GM23248 (cell line): ENCODE measurements around the gene POLG. TPM values are rescaled to one million over a fixed set of nuclear protein-coding genes. Genes with fewer than 3 reads are reported as not detected.

Source experiments
- DNase-seq: peaks from one replicate; pipeline ENCODE4 v3.0.0-alpha.2; 2015
- H2AFZ ChIP-seq: fragments of 200-600 bp; sonication (generic); 2 replicates; pipeline ENCODE4 v1.6.1; 2016; ENCODE audit warnings: antibody characterized with exemption
- H3F3A ChIP-seq: fragments of 200-600 bp; sonication (generic); 2 replicates; pipeline ENCODE4 v1.6.1; 2016; ENCODE audit warnings: mild to moderate bottlenecking, antibody characterized with exemption, mixed run types; ENCODE audit not compliant: insufficient read depth
- H3K27ac ChIP-seq: fragments of 200-600 bp; sonication (generic); 2 replicates; pipeline ENCODE4 v1.5.1; 2016; ENCODE audit warnings: mild to moderate bottlenecking
- H3K27me3 ChIP-seq: fragments of 200-600 bp; sonication (generic); replicated peaks from 2 replicates; pipeline ENCODE4 v1.6.1; 2016; ENCODE audit warnings: mild to moderate bottlenecking; ENCODE audit not compliant: insufficient read depth
- H3K36me3 ChIP-seq: fragments of 200-600 bp; sonication (generic); 2 replicates; pipeline ENCODE4 v1.6.1; 2016; ENCODE audit warnings: low read depth, mild to moderate bottlenecking
- H3K4me1 ChIP-seq: fragments of 200-600 bp; sonication (generic); 2 replicates; pipeline ENCODE4 v1.6.1; 2016; ENCODE audit warnings: mild to moderate bottlenecking; ENCODE audit not compliant: insufficient read depth
- H3K4me2 ChIP-seq: fragments of 200-600 bp; sonication (generic); one replicate; pipeline ENCODE4 v1.6.1; 2016; ENCODE audit warnings: mild to moderate bottlenecking; ENCODE audit not compliant: unreplicated experiment
- H3K4me3 ChIP-seq: fragments of 200-600 bp; sonication (generic); 2 replicates; pipeline ENCODE4 v1.5.1; 2016; ENCODE audit warnings: mild to moderate bottlenecking
- H3K79me2 ChIP-seq: fragments of 200-600 bp; sonication (generic); 2 replicates; pipeline ENCODE4 v1.6.1; 2016; ENCODE audit warnings: mild to moderate bottlenecking; ENCODE audit not compliant: insufficient read depth
- H3K9ac ChIP-seq: fragments of 200-600 bp; sonication (generic); 2 replicates; pipeline ENCODE4 v1.6.1; 2016; ENCODE audit warnings: mild to moderate bottlenecking
- H3K9me2 ChIP-seq: fragments of 200-600 bp; sonication (generic); 2 replicates; pipeline ENCODE4 v1.6.1; 2016; ENCODE audit warnings: mixed run types, mild to moderate bottlenecking, moderate library complexity; ENCODE audit not compliant: insufficient read depth
- H3K9me3 ChIP-seq: fragments of 200-600 bp; sonication (generic); one replicate; pipeline ENCODE4 v1.6.1; 2017; ENCODE audit warnings: low read depth
- H4K20me1 ChIP-seq: fragments of 200-600 bp; sonication (generic); 2 replicates; pipeline ENCODE4 v1.6.0; 2016; ENCODE audit not compliant: insufficient read depth
- EZH2 ChIP-seq: fragments of 200-600 bp; sonication (generic); IDR thresholded peaks from 2 replicates; pipeline ENCODE4 v1.6.1; 2018; ENCODE audit warnings: antibody characterized with exemption, mild to moderate bottlenecking; ENCODE audit not compliant: insufficient read depth, poor library complexity, severe bottlenecking
- EZH2phosphoT487 ChIP-seq: fragments of 200-600 bp; sonication (generic); IDR thresholded peaks from 2 replicates; pipeline ENCODE4 v1.6.1; 2018; ENCODE audit warnings: antibody characterized with exemption, moderate library complexity, mild to moderate bottlenecking, low read depth; ENCODE audit not compliant: insufficient read depth
- WGBS, 2 experiments: methylation state at CpG; one replicate each; pipeline ENCODE4 v1.1.6; 2015 to 2017; ENCODE audit warnings: low lambda C conversion rate in 2 of 2, low coverage in 1 of 2; ENCODE audit errors: missing lambda C conversion rate in 2 of 2; 5-methylcytosine and 5-hydroxymethylcytosine counted together
- in situ Hi-C: fragments of 300-500 bp; cut with MboI; formaldehyde crosslinking; loops from 2 replicates; pipeline ENCODE4 v1.15.0; 2020
- polyA plus RNA-seq: library from polyadenylated mRNA; unstranded; fragments of >200 nt; fragmentation: Nextera tagmentation; extraction: Ambion mirVana; gene quantifications from 2 replicates; pipeline ENCODE4 v1.2.1, GENCODE V29; 2016
- total RNA-seq: library from RNA; depleted of rRNA; stranded (reverse); fragments of >200 nt; shearing (Covaris generic); gene quantifications from 2 replicates; pipeline ENCODE4 v1.2.3, GENCODE V29; 2014

The POLG gene
- total and polyA plus RNA-seq, 2 experiments from 2014 or later, result 18.7 to 66.7 TPM

GRCh38 chr15:89308236-89308635 lies 26.4 kb downstream of the POLG start:
- H3K4me2 ChIP-seq, result no peak overlapping the region

GRCh38 chr15:89307791-89308190 lies 26.8 kb downstream of the POLG start:
- H3K9me2 ChIP-seq, result no peaks in the 10 kb centered on the region
- WGBS, 2 experiments, result 40 to 43% methylated on average over 2 of the region's 2 CpGs
- peak; percentile 77 for DNase-seq

More at GRCh38 chr15:89308236-89308635, 26.4 kb downstream of the POLG start:
- Histone ChIP-seq H4K20me1 (no peaks in the 10 kb centered on the region), H3K79me2 (no peaks in the 10 kb centered on the region), H3K4me3 (no peak overlapping the region), H2AFZ (no peak overlapping the region), H3K4me1 (peaks cover 17% of the 10 kb centered on the region), H3K9ac (no peak overlapping the region), H3K36me3 (0 out of 2 replicates have a peak, but pooled peaks cover 4% of the 10 kb centered on the region), H3K9me2 (no peaks in the 10 kb centered on the region), H3K27me3 (no peaks in the 10 kb centered on the region), H3K27ac (peak overlapping the region; percentile 54), H3F3A (peaks cover 19% of the 10 kb centered on the region), H3K9me3 (no peaks in the 10 kb centered on the region)
- in situ Hi-C loops, result no loop called here
- TF ChIP-seq EZH2 (no peak), EZH2phosphoT487 (no peak)
- 64 to 66% methylated on average over 3 of the region's 3 CpGs for WGBS, 2 experiments
- peak; percentile 19 for DNase-seq

GRCh38 chr15:89307046-89307587 lies 27.5 kb downstream of the POLG start:
- no peaks in the 10 kb centered on the region for H4K20me1 ChIP-seq
- H3F3A ChIP-seq, result peaks cover 14% of the 10 kb centered on the region
- no peak overlapping the region for H3K4me2 ChIP-seq
- H3K27me3 ChIP-seq, result no peaks in the 10 kb centered on the region
- H3K9me3 ChIP-seq, result no peaks in the 10 kb centered on the region
- H2AFZ ChIP-seq, result peak overlapping the region; percentile 48; the same call in 1 of the 2 replicates
- no peak for TF ChIP-seq EZH2phosphoT487
- no peak for TF ChIP-seq EZH2
- H3K4me1 ChIP-seq, result peaks cover 17% of the 10 kb centered on the region
- in situ Hi-C loops, result no loop called here
- peak overlapping the region; percentile 54 for H3K27ac ChIP-seq
- peak; percentile 69 for DNase-seq
- no peaks in the 10 kb centered on the region for H3K79me2 ChIP-seq
- H3K36me3 ChIP-seq, result no peaks in the 10 kb centered on the region
- 82 to 91% methylated on average over 2 of the region's 2 CpGs for WGBS, 2 experiments
- no peak overlapping the region for H3K4me3 ChIP-seq
- H3K9ac ChIP-seq, result no peak overlapping the region
- H3K9me2 ChIP-seq, result no peaks in the 10 kb centered on the region

More at GRCh38 chr15:89307791-89308190, 26.8 kb downstream of the POLG start:
- Histone ChIP-seq H3K27me3 (no peaks in the 10 kb centered on the region), H3K36me3 (no peaks in the 10 kb centered on the region), H2AFZ (no peak overlapping the region), H3K4me1 (peaks cover 17% of the 10 kb centered on the region), H3K27ac (peak overlapping the region; percentile 54), H3K79me2 (no peaks in the 10 kb centered on the region), H3K9me3 (no peaks in the 10 kb centered on the region), H3K4me2 (no peak overlapping the region), H4K20me1 (no peaks in the 10 kb centered on the region), H3K4me3 (no peak overlapping the region), H3K9ac (no peak overlapping the region), H3F3A (peaks cover 14% of the 10 kb centered on the region)
- in situ Hi-C loops, result no loop called here
- no peak for TF ChIP-seq EZH2
- TF ChIP-seq EZH2phosphoT487, result no peak

- no peak for DNase-seq
- no peak overlapping the region for H2AFZ ChIP-seq
- H3K79me2 ChIP-seq, result no peaks in the 10 kb centered on the region
- no peaks in the 10 kb centered on the region for H3K36me3 ChIP-seq
- H4K20me1 ChIP-seq, result no peaks in the 10 kb centered on the region
- no peak overlapping the region for H3K9ac ChIP-seq
- in situ Hi-C loops, result no loop called here
- no peak overlapping the region for H3K4me2 ChIP-seq
- peaks cover 14% of the 10 kb centered on the region for H3F3A ChIP-seq
- H3K9me2 ChIP-seq, result no peaks in the 10 kb centered on the region
- no peak overlapping the region for H3K27ac ChIP-seq
- H3K4me1 ChIP-seq, result peaks cover 17% of the 10 kb centered on the region
- 98 to 100% methylated on average over 3 of the region's 3 CpGs for WGBS, 2 experiments
- no peaks in the 10 kb centered on the region for H3K27me3 ChIP-seq
- H3K4me3 ChIP-seq, result no peak overlapping the region
- no peak for TF ChIP-seq EZH2phosphoT487
- TF ChIP-seq EZH2, result no peak
- H3K9me3 ChIP-seq, result no peaks in the 10 kb centered on the region
Observed at GRCh38 chr15:89305395-89305794, 29.2 kb downstream of the POLG start.

DNA sequence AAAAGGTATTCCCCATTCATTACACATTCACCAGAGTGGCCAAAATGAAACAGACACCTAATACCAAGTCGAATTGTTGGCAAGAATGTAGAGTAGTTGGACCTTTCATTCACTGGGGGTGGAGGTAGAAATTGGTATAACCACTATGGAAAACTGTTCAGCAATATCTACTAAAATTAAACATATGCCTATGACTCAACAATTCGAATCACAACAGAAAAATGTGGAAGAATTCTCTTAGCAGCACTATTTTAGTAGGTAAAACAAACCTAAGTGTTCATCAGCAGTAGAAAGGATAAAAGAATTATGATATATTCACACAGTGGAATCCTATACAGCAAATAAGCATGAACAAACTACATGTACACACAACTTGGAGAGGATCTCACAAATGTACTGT lies 30.6 kb downstream of the POLG start:
- WGBS, 2 experiments, result 84 to 88% methylated on average over 2 of the region's 2 CpGs
- Histone ChIP-seq H3F3A (peaks cover 14% of the 10 kb centered on the region), H2AFZ (no peak overlapping the region), H3K9me3 (no peaks in the 10 kb centered on the region), H3K79me2 (no peaks in the 10 kb centered on the region), H3K4me3 (no peak overlapping the region), H3K4me2 (no peak overlapping the region), H3K4me1 (peaks cover 17% of the 10 kb centered on the region), H3K9me2 (no peaks in the 10 kb centered on the region), H4K20me1 (no peaks in the 10 kb centered on the region), H3K27me3 (no peaks in the 10 kb centered on the region), H3K27ac (no peak overlapping the region), H3K36me3 (no peaks in the 10 kb centered on the region), H3K9ac (no peak overlapping the region)
- in situ Hi-C loops, result no loop called here
- TF ChIP-seq EZH2phosphoT487 (no peak), EZH2 (no peak)
- peak; percentile 27 for DNase-seq
